ENCODE data around the gene BEAN1. TPM values are rescaled to one million over a fixed set of nuclear protein-coding genes. Genes with fewer than 3 reads are reported as not detected.

The BEAN1 gene
- total RNA-seq, 1 donor, result 0.36 TPM

DNA sequence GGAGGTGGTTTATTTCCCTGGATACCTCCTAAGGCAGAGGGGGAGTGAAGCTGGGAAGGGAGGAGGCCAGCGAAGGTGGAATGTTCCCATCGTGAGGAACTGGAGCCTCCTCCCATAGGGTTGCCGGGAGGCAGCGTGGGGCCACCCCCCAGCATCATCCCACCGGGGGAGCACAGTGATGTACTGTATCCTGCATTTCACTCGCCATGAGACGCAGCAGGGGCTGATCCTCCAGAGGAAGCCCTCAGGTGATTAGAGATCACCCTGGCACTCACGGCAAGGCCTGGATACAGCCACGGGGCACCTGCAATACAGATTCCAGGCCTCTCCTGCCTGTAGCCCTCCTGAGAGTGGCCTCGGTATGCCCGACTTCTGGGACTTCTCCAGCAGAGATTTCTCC, 25.5 kb upstream of the BEAN1 start:
- Histone ChIP-seq H4K20me1 (ENCODE audit: insufficient read depth, low read length) (no peaks in the 10 kb centered on the region), H3K4me2 (ENCODE audit: insufficient read depth, low read length) (no peak overlapping the region), H3K9me3 (ENCODE audit: low read depth, low read length) (no peaks in the 10 kb centered on the region), H3K36me3 (ENCODE audit: insufficient read depth, low read length) (no peaks in the 10 kb centered on the region), H3K27ac (ENCODE audit: low read depth, low read length) (no peak overlapping the region), H2AFZ (ENCODE audit: low read length) (no peak overlapping the region), H3K27me3 (ENCODE audit: insufficient read depth, low read length) (peaks cover 19% of the 10 kb centered on the region), H3K4me1 (ENCODE audit: insufficient read depth, low read length) (peaks cover 1% of the 10 kb centered on the region), H3K4me3 (ENCODE audit: insufficient read depth, low read length) (no peak overlapping the region), H3K79me2 (ENCODE audit: insufficient read depth, low read length) (no peaks in the 10 kb centered on the region)
- TF ChIP-seq, protein P1, sequence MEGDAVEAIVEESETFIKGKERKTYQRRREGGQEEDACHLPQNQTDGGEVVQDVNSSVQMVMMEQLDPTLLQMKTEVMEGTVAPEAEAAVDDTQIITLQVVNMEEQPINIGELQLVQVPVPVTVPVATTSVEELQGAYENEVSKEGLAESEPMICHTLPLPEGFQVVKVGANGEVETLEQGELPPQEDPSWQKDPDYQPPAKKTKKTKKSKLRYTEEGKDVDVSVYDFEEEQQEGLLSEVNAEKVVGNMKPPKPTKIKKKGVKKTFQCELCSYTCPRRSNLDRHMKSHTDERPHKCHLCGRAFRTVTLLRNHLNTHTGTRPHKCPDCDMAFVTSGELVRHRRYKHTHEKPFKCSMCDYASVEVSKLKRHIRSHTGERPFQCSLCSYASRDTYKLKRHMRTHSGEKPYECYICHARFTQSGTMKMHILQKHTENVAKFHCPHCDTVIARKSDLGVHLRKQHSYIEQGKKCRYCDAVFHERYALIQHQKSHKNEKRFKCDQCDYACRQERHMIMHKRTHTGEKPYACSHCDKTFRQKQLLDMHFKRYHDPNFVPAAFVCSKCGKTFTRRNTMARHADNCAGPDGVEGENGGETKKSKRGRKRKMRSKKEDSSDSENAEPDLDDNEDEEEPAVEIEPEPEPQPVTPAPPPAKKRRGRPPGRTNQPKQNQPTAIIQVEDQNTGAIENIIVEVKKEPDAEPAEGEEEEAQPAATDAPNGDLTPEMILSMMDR (IDR thresholded peaks at IDR 0.05; ENCODE audit: extremely low read depth, low read depth, low read length), result no peak
- peak; percentile 88 for DNase-seq (ENCODE audit: insufficient read length, low spot score, missing footprints)

DNA sequence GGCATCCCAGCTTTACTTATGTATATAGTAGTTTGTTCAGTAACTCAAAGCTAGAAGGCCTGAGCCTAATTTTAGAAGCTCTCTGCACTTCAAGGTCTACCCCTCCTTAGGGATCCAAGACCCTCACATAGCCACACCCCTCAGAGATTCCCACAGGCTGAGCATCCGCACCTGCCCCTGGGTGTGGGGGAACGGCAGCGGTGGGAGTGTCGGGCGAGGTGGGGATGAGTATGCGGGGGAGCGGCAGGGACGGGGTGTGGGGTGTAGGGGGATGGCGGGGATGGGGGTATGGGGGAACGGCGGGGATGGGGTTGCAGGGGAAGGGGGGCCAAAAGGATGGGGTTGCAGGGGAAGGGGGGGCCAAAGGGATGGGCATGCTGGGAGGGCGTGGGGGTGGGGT, 24.9 kb upstream of the BEAN1 start:
- no peak overlapping the region for H2AFZ ChIP-seq (ENCODE audit: low read length)
- no peak overlapping the region for H3K27ac ChIP-seq (ENCODE audit: low read depth, low read length)
- no peak overlapping the region for H3K4me3 ChIP-seq (ENCODE audit: insufficient read depth, low read length)
- H3K27me3 ChIP-seq (ENCODE audit: insufficient read depth, low read length), result peaks cover 19% of the 10 kb centered on the region
- DNase-seq (ENCODE audit: insufficient read length, low spot score, missing footprints), result no peak
- no peaks in the 10 kb centered on the region for H4K20me1 ChIP-seq (ENCODE audit: insufficient read depth, low read length)
- H3K79me2 ChIP-seq (ENCODE audit: insufficient read depth, low read length), result no peaks in the 10 kb centered on the region
- H3K36me3 ChIP-seq (ENCODE audit: insufficient read depth, low read length), result no peaks in the 10 kb centered on the region
- no peaks in the 10 kb centered on the region for H3K9me3 ChIP-seq (ENCODE audit: low read depth, low read length)
- peaks cover 7% of the 10 kb centered on the region for H3K4me1 ChIP-seq (ENCODE audit: insufficient read depth, low read length)
- H3K4me2 ChIP-seq (ENCODE audit: insufficient read depth, low read length), result no peak overlapping the region
- TF ChIP-seq, protein P1 (IDR thresholded peaks at IDR 0.05; ENCODE audit: extremely low read depth, low read depth, low read length), result no peak

DNA sequence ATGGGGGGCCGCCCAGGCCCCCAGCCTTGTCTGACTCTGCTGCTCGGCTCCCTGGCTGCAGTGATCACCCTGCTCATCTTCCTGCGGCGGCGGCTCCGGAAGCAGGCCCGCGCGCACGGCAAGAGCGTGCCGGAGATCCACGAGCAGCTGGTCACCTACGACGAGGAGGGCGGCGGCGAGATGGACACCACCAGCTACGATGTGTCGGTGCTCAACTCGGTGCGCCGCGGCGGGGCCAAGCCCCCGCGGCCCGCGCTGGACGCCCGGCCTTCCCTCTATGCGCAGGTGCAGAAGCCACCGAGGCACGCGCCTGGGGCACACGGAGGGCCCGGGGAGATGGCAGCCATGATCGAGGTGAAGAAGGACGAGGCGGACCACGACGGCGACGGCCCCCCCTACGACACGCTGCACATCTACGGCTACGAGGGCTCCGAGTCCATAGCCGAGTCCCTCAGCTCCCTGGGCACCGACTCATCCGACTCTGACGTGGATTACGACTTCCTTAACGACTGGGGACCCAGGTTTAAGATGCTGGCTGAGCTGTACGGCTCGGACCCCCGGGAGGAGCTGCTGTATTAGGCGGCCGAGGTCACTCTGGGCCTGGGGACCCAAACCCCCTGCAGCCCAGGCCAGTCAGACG, 24.4 kb upstream of the BEAN1 start:
- Histone ChIP-seq H3K4me1 (ENCODE audit: insufficient read depth, low read length) (peaks cover 8% of the 10 kb centered on the region), H3K4me3 (ENCODE audit: insufficient read depth, low read length) (no peak overlapping the region), H3K27ac (ENCODE audit: low read depth, low read length) (no peak overlapping the region), H3K27me3 (ENCODE audit: insufficient read depth, low read length) (peaks cover 19% of the 10 kb centered on the region), H3K36me3 (ENCODE audit: insufficient read depth, low read length) (no peaks in the 10 kb centered on the region), H3K79me2 (ENCODE audit: insufficient read depth, low read length) (no peaks in the 10 kb centered on the region), H3K9me3 (ENCODE audit: low read depth, low read length) (no peaks in the 10 kb centered on the region), H3K4me2 (ENCODE audit: insufficient read depth, low read length) (no peak overlapping the region), H2AFZ (ENCODE audit: low read length) (no peak overlapping the region), H4K20me1 (ENCODE audit: insufficient read depth, low read length) (no peaks in the 10 kb centered on the region)
- TF ChIP-seq, protein P1 (IDR thresholded peaks at IDR 0.05; ENCODE audit: extremely low read depth, low read depth, low read length), result no peak
- DNase-seq (ENCODE audit: insufficient read length, low spot score, missing footprints), result no peak

DNA sequence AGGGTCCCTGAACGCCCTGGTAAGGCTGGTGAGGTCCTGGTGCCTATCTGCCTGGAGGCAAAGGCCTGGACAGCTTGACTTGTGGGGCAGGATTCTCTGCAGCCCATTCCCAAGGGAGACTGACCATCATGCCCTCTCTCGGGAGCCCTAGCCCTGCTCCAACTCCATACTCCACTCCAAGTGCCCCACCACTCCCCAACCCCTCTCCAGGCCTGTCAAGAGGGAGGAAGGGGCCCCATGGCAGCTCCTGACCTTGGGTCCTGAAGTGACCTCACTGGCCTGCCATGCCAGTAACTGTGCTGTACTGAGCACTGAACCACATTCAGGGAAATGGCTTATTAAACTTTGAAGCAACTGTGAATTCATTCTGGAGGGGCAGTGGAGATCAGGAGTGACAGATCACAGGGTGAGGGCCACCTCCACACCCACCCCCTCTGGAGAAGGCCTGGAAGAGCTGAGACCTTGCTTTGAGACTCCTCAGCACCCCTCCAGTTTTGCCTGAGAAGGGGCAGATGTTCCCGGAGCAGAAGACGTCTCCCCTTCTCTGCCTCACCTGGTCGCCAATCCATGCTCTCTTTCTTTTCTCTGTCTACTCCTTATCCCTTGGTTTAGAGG, 23.5 kb upstream of the BEAN1 start:
- Histone ChIP-seq H3K36me3 (ENCODE audit: insufficient read depth, low read length) (no peaks in the 10 kb centered on the region), H3K4me3 (ENCODE audit: insufficient read depth, low read length) (no peak overlapping the region), H2AFZ (ENCODE audit: low read length) (no peak overlapping the region), H3K4me2 (ENCODE audit: insufficient read depth, low read length) (no peak overlapping the region), H3K9me3 (ENCODE audit: low read depth, low read length) (no peaks in the 10 kb centered on the region), H3K79me2 (ENCODE audit: insufficient read depth, low read length) (no peaks in the 10 kb centered on the region), H3K4me1 (ENCODE audit: insufficient read depth, low read length) (peaks cover 14% of the 10 kb centered on the region), H3K27ac (ENCODE audit: low read depth, low read length) (no peak overlapping the region), H4K20me1 (ENCODE audit: insufficient read depth, low read length) (no peaks in the 10 kb centered on the region), H3K27me3 (ENCODE audit: insufficient read depth, low read length) (peaks cover 19% of the 10 kb centered on the region)
- TF ChIP-seq, protein P1 (IDR thresholded peaks at IDR 0.05; ENCODE audit: extremely low read depth, low read depth, low read length), result no peak
- no peak for DNase-seq (ENCODE audit: insufficient read length, low spot score, missing footprints)

Measured in osteoblast (primary cell).